Ureter (tissue), 1 donor: Measurements from ENCODE around the gene FCRLB. TPM values are rescaled to one million over a fixed set of nuclear protein-coding genes. Genes with fewer than 3 reads are reported as not detected.
"Not testable (repeated sequence)": the region's sequence is repeated elsewhere in the genome, so short reads cannot be mapped to it uniquely, and the experiment has no call there.

ENCODE experiments used
- DNase-seq: peaks from one replicate; pipeline ENCODE4 v3.0.0-alpha.2; 2020; ENCODE audit warnings: low spot score
- total RNA-seq: library from RNA; stranded (reverse); gene quantifications from one replicate; pipeline ENCODE4 v1.2.4, GENCODE V29; 2023
- donor health status: DM: yes; HTN: yes; CAD: no.

The FCRLB gene
- total RNA-seq, 1 donor from 2014 or later, result 3.9 TPM

GRCh38 chr1:161720422-161720821 lies 922 bp upstream of the FCRLB start:
- no peak for DNase-seq

- no peak for DNase-seq
Measured at GRCh38 chr1:161721738-161722343, 497 bp downstream of the FCRLB start.

GRCh38 chr1:161722406-161722805 lies 1.1 kb downstream of the FCRLB start:
- no peak for DNase-seq

- no peak for DNase-seq
Measured at GRCh38 chr1:161723459-161724141, 2.3 kb downstream of the FCRLB start.

GRCh38 chr1:161725258-161725907 lies 4.0 kb downstream of the FCRLB start:
- DNase-seq, result not testable (repeated sequence)

- DNase-seq, result peak; percentile 64
Measured at GRCh38 chr1:161725908-161726472, 4.6 kb downstream of the FCRLB start.

- peak; percentile 94 for DNase-seq
Measured at GRCh38 chr1:161726473-161727255, 5.3 kb downstream of the FCRLB start.

- no peak for DNase-seq
Measured at GRCh38 chr1:161727256-161727924, 6.0 kb downstream of the FCRLB start.

GRCh38 chr1:161728376-161729226 lies 7.3 kb downstream of the FCRLB start:
- DNase-seq, result no peak

GRCh38 chr1:161730050-161730564 lies 8.8 kb downstream of the FCRLB start:
- no peak for DNase-seq

GRCh38 chr1:161731241-161731640 lies 9.9 kb downstream of the FCRLB start:
- no peak for DNase-seq

GRCh38 chr1:161731981-161732718 lies 10.8 kb downstream of the FCRLB start:
- no peak for DNase-seq

- no peak for DNase-seq
Measured at GRCh38 chr1:161733526-161733925, 12.2 kb downstream of the FCRLB start.

- no peak for DNase-seq
Measured at GRCh38 chr1:161735837-161736236, 14.5 kb downstream of the FCRLB start.

- DNase-seq, result no peak
Measured at GRCh38 chr1:161736335-161736969, 15.1 kb downstream of the FCRLB start.

- no peak for DNase-seq
Measured at GRCh38 chr1:161737625-161738024, 16.3 kb downstream of the FCRLB start.

GRCh38 chr1:161738627-161739287 lies 17.4 kb downstream of the FCRLB start:
- peak; percentile 54 for DNase-seq

- no peak for DNase-seq
Measured at GRCh38 chr1:161739865-161740566, 18.7 kb downstream of the FCRLB start.
